ENCODE measurements around the gene MAPK4. TPM values are rescaled to one million over a fixed set of nuclear protein-coding genes. Genes with fewer than 3 reads are reported as not detected.
"Not testable (repeated sequence)": the region's sequence is repeated elsewhere in the genome, so short reads cannot be mapped to it uniquely, and the experiment has no call there.

The MAPK4 gene
- total and polyA plus RNA-seq, 12 donors, result 7.5 to 86.9 (median 37.1) TPM

GRCh38 chr18:50527636-50528307, 32.1 kb upstream of the MAPK4 start:
- TF ChIP-seq CTCF (IDR thresholded peaks at IDR 0.05), result no peak
- ATAC-seq, result no peak
- Histone ChIP-seq H3K36me3 (no peaks in the 10 kb centered on the region), H3K27me3 (peaks cover 0 to 3% (median 0%) of the 10 kb centered on the region in 7 donors), H3K4me1 (no peaks in the 10 kb centered on the region), H3K9me3 (peaks cover 0 to 12% (median 0%) of the 10 kb centered on the region in 11 donors), H3K27ac (no peak overlapping the region), H3K4me3 (no peak overlapping the region)
- intact Hi-C loops (cut with DNase I), result no loop called here
- DNase-seq, result no peak
- 76% methylated on average over 3 of the region's 3 CpGs for WGBS, 2 donors

GRCh38 chr18:50528806-50529205, 31.1 kb upstream of the MAPK4 start:
- intact Hi-C loops (cut with DNase I), result no loop called here
- whole genome bisulfite sequencing, 2 donors, result 91 to 96% methylated on average over 5 of the region's 5 CpGs
- no peak for TF ChIP-seq CTCF (IDR thresholded peaks at IDR 0.05)

GRCh38 chr18:50533822-50534221, 26.1 kb upstream of the MAPK4 start:
- ATAC-seq, H3K27me3 ChIP-seq: not testable (repeated sequence)

More at GRCh38 chr18:50528806-50529205, 31.1 kb upstream of the MAPK4 start:
- Histone ChIP-seq H3K4me3 (no peak overlapping the region), H3K4me1 (no peaks in the 10 kb centered on the region), H3K9me3 (peaks cover 0 to 23% (median 10%) of the 10 kb centered on the region in 11 donors), H3K27ac (no peak overlapping the region), H3K36me3 (no peaks in the 10 kb centered on the region), H3K27me3 (peaks cover 0 to 3% (median 0%) of the 10 kb centered on the region in 7 donors)
- no peak for ATAC-seq
- no peak for DNase-seq

GRCh38 chr18:50544476-50544875, 15.4 kb upstream of the MAPK4 start:
- H3K27me3 ChIP-seq; H3K9me3 ChIP-seq; DNase-seq; H3K27ac ChIP-seq; intact Hi-C loops (cut with DNase I); H3K36me3 ChIP-seq; ATAC-seq; H3K4me1 ChIP-seq; H3K4me3 ChIP-seq: not testable (repeated sequence)
- WGBS, 2 donors, result 86 to 87% methylated on average over 4 of the region's 4 CpGs

More at GRCh38 chr18:50533822-50534221, 26.1 kb upstream of the MAPK4 start:
- H3K9me3 ChIP-seq, result peaks cover 0 to 29% (median 18%) of the 10 kb centered on the region in 11 donors
- intact Hi-C loops (cut with DNase I); H3K27ac ChIP-seq; DNase-seq; H3K4me1 ChIP-seq; H3K4me3 ChIP-seq; H3K36me3 ChIP-seq: not testable (repeated sequence)
- WGBS, 2 donors, result 88 to 95% methylated on average over 2 of the region's 2 CpGs

- Histone ChIP-seq H3K4me1 (no peaks in the 10 kb centered on the region), H3K27ac (no peak overlapping the region), H3K27me3 (no peaks in the 10 kb centered on the region), H3K36me3 (no peaks in the 10 kb centered on the region), H3K9me3 (peaks cover 0 to 3% (median 0%) of the 10 kb centered on the region in 11 donors), H3K4me3 (no peak overlapping the region)
- WGBS, 2 donors, result 79% methylated on average over 19 of the region's 19 CpGs
- DNase-seq (no peak), ATAC-seq (no peak)
- intact Hi-C loops (cut with DNase I), result no loop called here
- no peak for TF ChIP-seq CTCF (IDR thresholded peaks at IDR 0.05)
These were observed 14.0 kb upstream of the MAPK4 start for GRCh38 chr18:50545936-50546335.
